ENCODE measurements around the gene MAT2B.
A peak's percentile ranks its signal among the peaks of the same experiment; 100 is the strongest.

Gene MAT2B

GRCh38 chr5:163551156-163551555, 45.7 kb downstream of the MAT2B start:
- DNase-seq (ENCODE audit: low read depth) = no peak

GRCh38 chr5:163552536-163552935, 47.1 kb downstream of the MAT2B start:
- no peak for DNase-seq (ENCODE audit: low read depth)

- no peak for DNase-seq (ENCODE audit: low read depth)
Observed at GRCh38 chr5:163561339-163561738, 55.9 kb downstream of the MAT2B start.

GRCh38 chr5:163562071-163562470, 56.7 kb downstream of the MAT2B start:
- no peak for DNase-seq (ENCODE audit: low read depth)

GRCh38 chr5:163563112-163563511, 57.7 kb downstream of the MAT2B start:
- DNase-seq (ENCODE audit: low read depth) = no peak

- no peak for DNase-seq (ENCODE audit: low read depth)
Observed at GRCh38 chr5:163563880-163564279, 58.5 kb downstream of the MAT2B start.

- peak; percentile 45 for DNase-seq (ENCODE audit: low read depth)
Observed at GRCh38 chr5:163564321-163564938, 59.0 kb downstream of the MAT2B start.

- no peak for DNase-seq (ENCODE audit: low read depth)
Observed at GRCh38 chr5:163565492-163565891, 60.1 kb downstream of the MAT2B start.

- DNase-seq (ENCODE audit: low read depth) = no peak
Observed at GRCh38 chr5:163565931-163566608, 60.7 kb downstream of the MAT2B start.

- no peak for DNase-seq (ENCODE audit: low read depth)
Observed at GRCh38 chr5:163566678-163567077, 61.3 kb downstream of the MAT2B start.

- DNase-seq (ENCODE audit: low read depth) = no peak
Observed at GRCh38 chr5:163567811-163568210, 62.4 kb downstream of the MAT2B start.
